PC-3 (cell line): ENCODE results near the gene ZNF575.

ENCODE experiments used
- EZH2 ChIP-seq: fragments of 300-600 bp; sonication (generic); IDR thresholded peaks from one replicate; pipeline ENCODE4 v1.6.1; 2017; ENCODE audit warnings: antibody characterized with exemption, mild to moderate bottlenecking, low read length; ENCODE audit not compliant: unreplicated experiment
- EZH2phosphoT487 ChIP-seq: fragments of 300-600 bp; sonication (generic); IDR thresholded peaks from 2 replicates; pipeline ENCODE4 v1.6.1; 2018; ENCODE audit warnings: mild to moderate bottlenecking, antibody characterized with exemption, low read length, borderline replicate concordance
- TF ChIP-seq, protein P1 (sequence below): fragments of 300-600 bp; sonication (generic); conservative IDR thresholded peaks from 2 replicates; pipeline ENCODE4 v1.5.1; 2017; ENCODE audit warnings: antibody characterized with exemption, low read depth, mild to moderate bottlenecking, low read length

DNA sequence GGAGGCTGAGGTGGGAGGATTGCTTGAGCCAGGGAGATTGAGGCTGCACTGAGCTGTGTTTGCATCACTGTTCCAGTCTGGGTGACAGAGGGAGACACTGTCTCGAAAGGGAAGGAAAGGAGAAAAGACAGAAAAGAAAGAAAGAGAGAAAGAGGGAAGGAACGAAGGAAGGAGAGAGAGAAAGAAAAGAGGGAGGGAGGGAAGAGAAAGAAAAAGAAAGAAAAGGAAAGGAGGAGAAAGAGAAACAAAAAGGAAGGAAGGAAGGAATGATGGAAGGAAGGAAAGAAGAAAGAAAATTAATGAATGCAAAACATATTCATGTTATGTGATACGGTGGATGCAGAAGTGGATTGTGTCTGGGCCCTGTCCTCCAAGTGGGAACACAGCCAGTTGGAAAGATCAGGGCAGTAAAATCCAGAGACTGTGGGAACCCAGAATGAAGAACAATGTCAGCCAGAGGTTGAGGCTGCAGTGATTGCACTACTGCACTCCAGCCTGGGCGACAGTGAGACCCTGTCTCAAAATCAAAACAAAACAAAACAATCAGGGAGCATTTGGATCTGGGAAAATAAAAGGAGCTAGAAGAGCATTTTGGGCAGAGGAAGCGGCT, 34.6 kb upstream of the ZNF575 start:
- TF ChIP-seq, protein P1, sequence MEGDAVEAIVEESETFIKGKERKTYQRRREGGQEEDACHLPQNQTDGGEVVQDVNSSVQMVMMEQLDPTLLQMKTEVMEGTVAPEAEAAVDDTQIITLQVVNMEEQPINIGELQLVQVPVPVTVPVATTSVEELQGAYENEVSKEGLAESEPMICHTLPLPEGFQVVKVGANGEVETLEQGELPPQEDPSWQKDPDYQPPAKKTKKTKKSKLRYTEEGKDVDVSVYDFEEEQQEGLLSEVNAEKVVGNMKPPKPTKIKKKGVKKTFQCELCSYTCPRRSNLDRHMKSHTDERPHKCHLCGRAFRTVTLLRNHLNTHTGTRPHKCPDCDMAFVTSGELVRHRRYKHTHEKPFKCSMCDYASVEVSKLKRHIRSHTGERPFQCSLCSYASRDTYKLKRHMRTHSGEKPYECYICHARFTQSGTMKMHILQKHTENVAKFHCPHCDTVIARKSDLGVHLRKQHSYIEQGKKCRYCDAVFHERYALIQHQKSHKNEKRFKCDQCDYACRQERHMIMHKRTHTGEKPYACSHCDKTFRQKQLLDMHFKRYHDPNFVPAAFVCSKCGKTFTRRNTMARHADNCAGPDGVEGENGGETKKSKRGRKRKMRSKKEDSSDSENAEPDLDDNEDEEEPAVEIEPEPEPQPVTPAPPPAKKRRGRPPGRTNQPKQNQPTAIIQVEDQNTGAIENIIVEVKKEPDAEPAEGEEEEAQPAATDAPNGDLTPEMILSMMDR = no peak
- no peak for TF ChIP-seq EZH2phosphoT487
- TF ChIP-seq EZH2 = no peak
